Measurements from ENCODE around the gene FADS2. TPM values are rescaled to one million over a fixed set of nuclear protein-coding genes. Genes with fewer than 3 reads are reported as not detected.

Gene FADS2
- total and polyA plus RNA-seq, 9 of the 15 experiments (the other 6 are each of a cell fraction or from before 2014, with no cell fraction given): 2.9 to 42.8 (median 16.2) TPM

GRCh38 chr11:61815790-61816735 is 12.0 kb upstream of the FADS2 start (continued):
- TF ChIP-seq ZNF398 (CRISPR knock-in tag; IDR thresholded peaks at IDR 0.05) (no peak), KLF6 (CRISPR knock-in tag; IDR thresholded peaks at IDR 0.05; ENCODE audit: borderline replicate concordance) (no peak), FOXA3 (CRISPR knock-in tag; conservative IDR thresholded peaks at IDR 0.05 in 1 of 2, IDR thresholded peaks at IDR 0.05 in 1 of 2) (no peak; a peak in 2 of 4 replicates), ZNF217 (CRISPR knock-in tag; IDR thresholded peaks at IDR 0.05) (no peak), ZNF449 (CRISPR knock-in tag; IDR thresholded peaks at IDR 0.05) (no peak), PURB (CRISPR knock-in tag; IDR thresholded peaks at IDR 0.05; ENCODE audit: low read depth) (no peak), ZC3H11A (IDR thresholded peaks at IDR 0.05; ENCODE audit: low read depth, low read length) (0 out of 2 replicates have a peak, but pooled peaks have one; percentile 22), CHD1 (IDR thresholded peaks at IDR 0.05; ENCODE audit: low read length) (peak; percentile 98), MAFG (tag; conservative IDR thresholded peaks at IDR 0.05) (no peak), E4F1 (CRISPR knock-in tag; IDR thresholded peaks at IDR 0.05; ENCODE audit: borderline replicate concordance) (no peak; the same call in 1 of the 2 replicates), ETS1 (conservative IDR thresholded peaks at IDR 0.05; ENCODE audit: control insufficient read depth, low read depth, low read length) (no peak; the same call in 1 of the 2 replicates), BMI1 (IDR thresholded peaks at IDR 0.05; ENCODE audit: low read length) (no peak), CBX8 (IDR thresholded peaks at IDR 0.05; ENCODE audit: borderline replicate concordance, extremely low read depth, low read depth, low read length, poor library complexity, severe bottlenecking) (no peak), HDAC1 (IDR thresholded peaks at IDR 0.05) (peak in 1 of 2 experiments; percentile 45; a peak in 1 of 4 replicates), ZNF282 (CRISPR knock-in tag; IDR thresholded peaks at IDR 0.05) (0 out of 2 replicates have a peak, but pooled peaks have one; percentile 34), FOXM1 (IDR thresholded peaks at IDR 0.05; ENCODE audit: low read depth) (no peak), FOXM1 (CRISPR knock-in tag; IDR thresholded peaks at IDR 0.05; ENCODE audit: low read depth) (no peak; the same call in 1 of the 2 replicates), FOXK1 (CRISPR knock-in tag; IDR thresholded peaks at IDR 0.05; ENCODE audit: borderline replicate concordance) (no peak; the same call in 1 of the 2 replicates), GATA2 (CRISPR knock-in tag; IDR thresholded peaks at IDR 0.05) (no peak)
